GM18499 (cell line): ENCODE data around the gene ST6GALNAC6.
"Not testable (repeated sequence)": the region's sequence is repeated elsewhere in the genome, so short reads cannot be mapped to it uniquely, and the experiment has no call there.

Experiments used
- ATAC-seq: cut with Tn5 transposase; IDR thresholded peaks from one replicate; pipeline ENCODE4 v1.9.1; 2021; ENCODE audit warnings: moderate number of reproducible peaks; ENCODE audit not compliant: insufficient read depth, unreplicated experiment

Gene ST6GALNAC6

DNA sequence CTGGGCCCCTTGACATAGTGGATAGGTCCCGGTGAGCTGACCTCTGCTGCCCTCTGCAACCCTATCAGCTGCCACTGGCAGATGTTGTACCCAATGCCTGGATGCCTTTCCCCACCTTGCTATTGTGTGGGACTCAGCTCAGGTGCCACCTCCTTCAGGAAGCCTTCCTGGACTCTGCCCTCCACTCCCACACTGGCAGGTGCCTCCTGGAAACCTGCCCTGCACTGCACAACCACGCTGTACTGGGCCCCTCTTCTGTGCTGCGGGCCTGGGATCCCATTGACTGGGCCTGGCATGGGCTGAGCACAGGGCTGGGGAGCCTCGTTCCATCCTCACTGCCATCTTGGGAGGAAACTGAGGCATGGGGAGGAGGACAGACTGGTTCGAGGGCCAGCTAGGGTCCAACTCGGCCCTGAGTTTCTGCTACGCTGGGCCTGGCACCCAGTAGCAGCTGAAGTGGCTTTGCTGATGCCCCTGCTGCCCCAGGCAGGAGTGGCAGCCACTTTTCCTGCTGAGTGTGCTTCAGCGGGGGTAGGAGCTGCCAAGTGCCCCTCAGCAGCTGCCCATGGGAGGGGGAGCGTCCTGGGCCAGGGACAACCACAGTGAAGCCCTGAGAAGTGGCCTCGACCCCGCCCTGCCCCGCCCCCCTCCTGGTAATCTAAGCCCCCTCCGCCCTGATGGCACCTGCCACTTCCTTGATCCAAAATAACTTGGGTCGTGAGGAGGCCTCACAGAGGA is 23.2 kb downstream of the ST6GALNAC6 start:
- no peak for ATAC-seq

DNA sequence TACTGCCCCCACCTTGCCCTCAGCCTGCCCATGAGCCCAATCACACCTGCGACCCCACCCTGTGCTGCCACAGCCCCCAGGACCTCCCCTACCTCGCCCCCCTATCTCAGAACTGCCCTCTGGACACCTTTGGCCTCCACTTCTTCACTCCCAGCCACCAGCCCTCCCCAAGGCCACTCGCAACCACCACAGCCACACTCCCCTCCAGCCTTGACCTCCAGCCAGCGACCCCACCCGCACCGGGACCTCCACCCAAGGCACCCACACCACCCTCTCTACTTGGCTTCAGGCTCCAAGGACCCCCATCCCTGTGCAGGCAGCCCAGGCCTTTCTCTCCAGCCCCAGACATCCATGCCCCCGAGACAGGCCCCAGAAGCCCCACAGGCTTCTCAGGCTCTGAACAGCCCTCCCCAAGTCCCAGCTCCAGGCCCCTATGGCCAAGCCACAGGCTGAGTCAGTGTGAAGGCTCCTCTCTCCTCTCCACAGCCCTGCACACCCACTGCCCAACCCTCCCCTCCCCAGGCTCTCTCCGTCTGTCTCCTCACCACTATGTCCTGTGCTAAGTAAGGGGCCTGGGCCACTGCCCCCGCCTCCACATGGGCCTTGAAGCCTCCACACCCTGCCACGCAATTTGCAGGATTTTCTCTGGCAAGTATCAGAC is 24.0 kb downstream of the ST6GALNAC6 start:
- ATAC-seq = no peak

DNA sequence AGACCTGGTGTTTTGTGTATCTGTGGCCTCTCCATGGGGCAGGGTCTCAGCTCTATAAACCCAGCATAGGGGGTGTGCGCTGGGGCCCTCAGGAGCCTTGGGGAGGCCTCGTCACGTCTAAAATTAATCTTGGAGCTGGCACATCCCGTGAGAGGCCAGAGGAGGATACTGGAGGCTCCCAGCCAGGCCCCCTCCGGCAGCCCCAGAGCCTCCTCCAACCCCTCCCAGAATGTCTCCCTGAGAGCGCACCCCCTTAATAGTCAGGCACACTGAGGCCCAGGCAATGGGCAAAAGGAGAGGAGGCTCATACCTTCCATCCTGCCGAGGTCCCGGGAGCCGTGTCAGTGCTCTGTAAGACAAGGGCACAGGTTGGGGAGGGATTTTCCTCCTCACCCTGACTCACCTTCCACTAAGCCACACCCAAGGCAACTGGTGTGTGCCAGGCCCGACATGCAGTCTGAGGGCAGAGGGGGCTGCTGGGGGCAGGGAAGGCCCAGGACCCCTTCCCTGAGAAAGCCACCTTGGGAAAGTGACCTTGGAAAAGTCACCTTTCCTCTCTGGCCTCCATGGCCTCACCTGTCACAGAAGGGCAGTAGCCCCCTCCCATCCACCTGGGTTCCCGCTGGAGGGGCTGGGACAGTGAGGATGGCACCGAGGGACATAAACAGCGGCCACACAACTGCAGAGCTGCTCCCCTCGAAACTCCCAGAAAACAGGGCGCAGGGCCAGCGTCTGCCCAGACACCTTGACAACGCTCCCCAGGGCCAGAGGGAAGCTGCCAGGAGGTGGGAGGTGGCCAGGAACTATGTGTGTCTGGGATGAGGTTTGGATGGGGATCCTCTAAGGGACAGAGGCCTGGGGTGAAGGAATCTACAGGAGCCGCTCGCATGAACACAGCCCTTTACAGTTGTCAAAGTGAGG is 24.8 kb downstream of the ST6GALNAC6 start:
- ATAC-seq = no peak

DNA sequence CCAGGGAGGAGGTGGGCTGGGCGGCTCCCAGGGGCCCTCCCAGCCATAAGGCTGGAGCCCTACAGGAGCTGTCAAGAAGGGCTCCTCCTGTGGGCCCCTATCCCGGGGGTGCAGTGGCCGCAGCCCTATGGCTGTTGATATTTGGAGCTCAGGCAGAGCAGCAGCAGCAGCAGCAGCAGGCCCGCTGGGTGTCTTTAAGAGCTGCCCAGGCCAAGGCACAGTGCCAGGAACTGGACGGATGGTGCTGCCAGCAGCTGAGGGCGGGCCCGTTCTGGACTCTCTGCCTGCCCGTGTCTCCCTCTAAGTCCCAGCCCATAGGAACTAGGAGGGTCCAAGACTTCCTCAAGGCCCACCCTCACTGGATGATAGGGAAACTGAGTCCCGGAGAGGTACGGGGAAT is 25.5 kb downstream of the ST6GALNAC6 start:
- no peak for ATAC-seq

DNA sequence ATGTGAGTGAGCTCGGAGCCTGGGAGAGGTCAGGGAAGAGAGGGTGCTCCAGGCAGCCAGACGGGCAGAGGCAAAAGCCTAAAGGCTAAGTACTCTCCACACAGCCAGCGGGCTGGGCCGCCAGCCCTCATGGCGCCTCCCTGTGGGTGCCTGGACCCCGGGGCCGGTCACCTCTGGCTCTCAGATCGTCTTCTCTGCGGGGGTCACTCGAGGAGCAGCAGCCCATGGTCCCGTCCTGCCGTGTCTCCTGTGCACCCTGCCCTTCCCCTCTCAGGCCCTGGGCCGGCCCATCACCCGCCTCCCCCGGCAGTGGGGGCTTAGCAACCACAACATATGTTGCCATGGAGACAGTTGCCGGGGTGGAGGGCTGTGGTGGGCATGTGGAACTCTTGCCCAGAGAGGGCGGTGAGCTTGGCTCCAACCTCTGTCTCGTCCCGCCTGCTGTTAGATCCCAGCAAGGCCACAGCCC is 26.1 kb downstream of the ST6GALNAC6 start:
- no peak for ATAC-seq

DNA sequence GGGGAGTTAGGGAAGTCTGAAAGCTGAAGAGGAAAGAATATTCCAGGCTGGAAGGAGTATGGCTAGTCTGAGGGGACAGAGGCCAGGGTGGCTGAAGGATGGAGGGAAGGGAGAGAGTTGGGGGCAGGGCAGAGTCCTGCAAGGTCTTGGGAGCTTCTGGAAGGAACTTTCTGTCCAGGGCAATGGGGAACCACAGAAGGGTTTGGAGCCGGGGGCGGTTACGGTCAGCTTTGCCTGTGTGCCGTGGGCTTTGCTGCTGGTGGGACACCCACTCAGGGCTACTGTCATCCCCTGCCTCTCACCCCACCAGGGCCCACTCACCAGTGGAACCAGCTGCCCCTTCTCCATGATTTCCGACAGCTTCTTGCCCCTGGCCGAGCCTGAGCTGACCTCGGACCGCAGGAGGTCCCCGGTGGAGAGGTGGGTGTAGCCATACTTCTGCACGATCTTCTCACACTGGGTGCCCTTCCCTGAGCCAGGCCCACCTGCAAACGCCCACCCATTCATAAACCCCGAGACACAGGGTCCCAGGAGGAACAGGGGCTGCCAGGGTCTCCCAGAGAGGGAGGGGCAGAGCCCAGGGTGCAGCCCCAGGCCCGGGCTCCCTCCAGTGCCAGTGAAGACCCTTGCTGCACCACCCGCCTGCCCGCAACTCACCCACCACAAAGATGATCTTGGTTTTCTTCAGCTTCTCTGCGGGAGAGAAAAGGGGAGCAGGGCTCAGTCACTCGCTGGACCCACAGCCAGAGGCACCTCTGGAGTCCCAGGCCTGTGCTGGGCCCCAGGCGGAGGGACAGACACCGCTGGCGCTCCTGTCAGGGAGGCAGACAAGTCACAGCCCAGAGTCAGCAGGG is 26.8 kb downstream of the ST6GALNAC6 start:
- no peak for ATAC-seq

DNA sequence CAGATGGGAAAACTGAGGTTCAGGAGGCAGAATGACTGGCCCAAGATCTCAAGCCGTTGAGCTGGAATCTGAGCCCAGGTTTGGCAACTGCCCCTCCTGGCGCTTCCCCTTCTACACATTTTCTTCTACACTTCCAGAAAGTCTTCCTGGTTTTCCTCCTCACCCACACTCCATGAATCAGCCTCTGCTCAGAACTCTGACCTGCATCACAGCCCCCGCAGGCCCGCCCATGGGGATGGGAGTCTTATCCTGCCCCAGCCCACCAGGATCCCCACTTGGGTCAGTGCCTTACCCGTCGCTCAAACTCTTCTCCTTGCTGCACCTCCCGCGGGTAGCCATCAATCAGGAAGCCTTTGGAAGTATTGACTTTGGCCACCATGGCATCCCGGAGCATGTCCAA is 27.9 kb downstream of the ST6GALNAC6 start:
- ATAC-seq = no peak

DNA sequence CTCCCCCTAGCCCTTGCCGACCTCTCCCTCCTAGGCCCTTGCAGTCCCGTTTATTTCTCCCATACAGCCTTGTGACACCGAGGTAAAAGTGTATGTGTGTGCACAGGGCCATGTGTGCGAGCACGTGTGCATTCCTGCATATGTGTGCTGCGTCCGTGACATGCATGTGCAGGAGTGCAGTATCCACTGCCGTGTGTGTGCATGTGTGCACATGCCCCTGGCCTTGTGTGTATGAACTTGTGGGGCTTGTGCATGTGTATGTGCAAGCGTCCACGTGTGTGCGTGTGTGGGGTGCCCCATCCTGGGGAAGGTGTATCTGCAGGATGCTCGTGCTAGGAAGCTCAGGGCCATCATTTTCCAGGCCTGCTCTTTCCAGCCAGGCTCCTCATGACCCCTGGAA is 28.5 kb downstream of the ST6GALNAC6 start:
- no peak for ATAC-seq

DNA sequence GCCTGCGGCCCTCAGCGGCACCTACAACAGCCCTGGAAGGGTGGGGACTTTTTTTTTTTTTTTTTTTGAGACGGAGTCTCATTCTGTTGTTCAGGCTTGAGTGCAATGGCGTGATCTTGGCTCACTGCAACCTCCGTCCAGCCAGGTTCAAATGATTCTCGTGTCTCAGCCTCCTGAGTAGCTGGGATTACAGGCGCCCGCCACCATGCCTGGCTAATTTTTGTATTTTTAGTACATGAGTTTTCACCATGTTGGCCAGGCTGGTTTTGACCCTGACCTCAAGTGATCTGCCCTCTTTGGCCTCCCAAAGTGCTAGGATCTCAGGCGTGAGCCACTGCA is 29.3 kb downstream of the ST6GALNAC6 start:
- not testable (repeated sequence) for ATAC-seq

DNA sequence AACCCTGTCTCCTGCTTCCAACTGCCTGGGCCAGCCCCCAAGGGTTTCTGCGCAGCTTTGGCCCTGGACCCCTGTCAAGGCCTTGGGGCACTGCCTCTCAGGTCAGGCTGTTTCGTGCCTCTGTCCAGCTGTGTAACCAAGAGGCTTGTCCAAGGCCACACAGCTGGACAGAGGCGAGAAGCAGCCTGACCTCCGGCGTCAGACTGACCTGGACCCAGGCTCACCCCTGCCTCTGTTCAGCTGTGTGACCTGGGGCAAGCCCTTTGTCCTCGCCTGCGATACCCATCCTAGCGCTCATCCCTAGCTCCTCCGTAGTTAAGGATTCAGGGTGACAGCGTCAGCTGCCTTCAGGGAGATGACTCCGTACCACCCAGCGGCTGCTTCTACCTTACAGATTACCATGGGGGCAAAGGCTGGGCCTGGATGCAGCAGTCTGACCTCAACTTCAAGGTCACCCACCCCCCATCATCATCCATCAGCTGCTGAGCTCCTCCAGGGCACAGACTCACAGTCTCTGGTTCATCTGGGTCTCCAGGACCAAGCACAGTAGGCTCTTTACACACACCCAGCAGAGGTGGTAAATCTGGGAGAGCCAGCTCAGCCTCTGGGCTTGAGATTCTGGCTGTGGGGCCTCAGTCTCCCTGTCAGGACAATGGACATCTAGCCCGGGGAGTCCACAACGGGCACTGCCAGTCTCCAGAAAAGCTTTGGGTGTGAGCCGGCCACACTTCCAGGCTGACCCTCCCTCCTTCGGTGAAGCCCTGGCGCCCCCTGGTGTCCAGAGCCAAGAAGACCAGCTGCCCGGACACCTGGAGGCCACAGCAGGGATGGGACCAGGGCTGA is 29.9 kb downstream of the ST6GALNAC6 start:
- ATAC-seq = no peak

DNA sequence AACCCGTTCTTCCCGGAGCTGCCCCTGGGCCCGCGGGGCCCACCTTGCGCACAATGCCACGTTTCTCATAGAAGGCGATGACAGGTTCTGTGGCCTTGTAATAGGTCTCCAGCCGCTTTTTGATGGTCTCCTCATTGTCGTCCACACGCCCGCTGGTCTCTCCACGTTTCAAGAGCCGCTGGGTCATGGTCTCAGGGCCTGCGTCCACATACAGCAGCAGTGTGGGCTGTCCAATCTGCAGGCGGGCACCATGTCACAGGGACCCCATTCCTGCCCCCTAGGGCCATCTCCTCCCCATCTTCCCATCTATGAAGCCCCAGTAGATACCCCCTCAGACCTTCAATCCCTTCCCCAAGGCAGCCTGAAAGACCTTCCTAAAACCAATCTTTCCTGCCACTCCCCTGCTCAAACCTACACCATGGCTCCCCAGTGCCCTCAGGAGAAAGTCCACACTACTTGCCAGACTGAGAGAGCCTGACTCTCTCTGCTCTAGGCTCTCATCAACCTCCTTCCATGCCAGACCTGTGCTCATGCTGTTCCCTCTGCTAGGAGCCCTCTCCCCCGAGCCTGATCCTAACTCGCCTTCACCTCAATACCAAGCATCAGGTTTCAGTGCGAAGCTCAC is 31.0 kb downstream of the ST6GALNAC6 start:
- ATAC-seq = no peak

DNA sequence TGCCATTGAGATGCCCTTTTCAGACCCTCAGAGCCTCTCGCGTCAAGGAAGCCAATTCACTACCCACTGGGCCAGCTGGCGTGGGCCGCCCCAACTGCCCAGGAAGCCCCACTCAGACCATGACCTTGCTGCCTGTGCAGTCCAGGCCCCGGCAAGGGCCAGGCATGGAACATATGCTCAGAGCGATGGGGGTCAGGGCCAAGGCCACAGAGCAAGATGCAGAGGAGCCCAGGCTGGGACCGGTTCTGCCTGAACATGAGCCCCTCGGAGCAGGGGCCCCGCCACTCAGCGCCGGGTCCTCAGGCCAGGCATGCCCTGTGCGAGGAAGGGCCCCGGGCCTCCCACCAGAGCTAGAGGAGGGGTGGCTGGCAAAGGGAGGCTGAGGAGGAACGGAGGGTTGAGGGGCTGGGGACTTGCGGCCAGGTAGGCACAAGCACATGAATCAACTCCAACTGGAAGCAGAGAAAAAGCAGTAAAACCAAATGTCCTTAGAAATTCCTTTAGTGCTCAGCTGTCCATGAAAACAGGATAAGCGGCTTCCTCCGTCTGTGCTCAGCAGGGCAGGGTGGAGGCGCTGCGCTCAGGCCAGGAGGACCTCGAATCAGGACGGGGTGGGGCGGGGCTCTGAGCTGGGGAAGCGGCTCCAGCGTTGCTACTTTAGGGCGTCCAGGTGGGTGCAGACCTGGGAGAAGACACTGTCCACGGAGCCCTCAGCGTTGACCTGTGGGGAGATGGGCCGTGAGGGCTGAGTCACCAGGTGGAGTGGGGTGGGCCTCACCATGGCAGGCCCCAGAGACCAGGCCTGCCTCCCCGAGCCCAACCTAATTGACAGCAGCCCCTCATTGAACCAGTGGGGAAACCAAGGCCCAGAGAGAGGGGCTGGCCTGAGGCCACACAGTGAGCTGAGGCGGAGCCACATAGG is 31.8 kb downstream of the ST6GALNAC6 start:
- no peak for ATAC-seq

DNA sequence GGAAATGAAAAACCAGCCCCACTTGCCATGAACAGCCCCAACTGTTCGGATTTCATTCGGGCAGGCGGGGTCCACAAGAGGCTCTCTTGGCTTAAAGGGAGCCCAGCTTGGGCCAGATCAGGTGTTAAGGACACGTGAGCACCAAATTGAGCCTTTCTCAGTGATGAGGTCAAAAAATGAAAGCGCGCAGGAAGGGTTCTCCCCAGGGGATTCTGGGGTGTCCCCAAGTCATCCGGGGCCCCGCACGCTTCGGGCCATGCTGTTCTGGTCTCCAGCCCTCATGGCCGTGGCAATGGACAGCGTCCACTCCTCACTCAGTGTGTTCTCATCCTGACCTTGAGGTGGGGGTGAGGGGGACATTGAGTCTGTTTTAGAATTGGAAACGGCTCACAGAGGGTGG is 32.9 kb downstream of the ST6GALNAC6 start:
- no peak for ATAC-seq

DNA sequence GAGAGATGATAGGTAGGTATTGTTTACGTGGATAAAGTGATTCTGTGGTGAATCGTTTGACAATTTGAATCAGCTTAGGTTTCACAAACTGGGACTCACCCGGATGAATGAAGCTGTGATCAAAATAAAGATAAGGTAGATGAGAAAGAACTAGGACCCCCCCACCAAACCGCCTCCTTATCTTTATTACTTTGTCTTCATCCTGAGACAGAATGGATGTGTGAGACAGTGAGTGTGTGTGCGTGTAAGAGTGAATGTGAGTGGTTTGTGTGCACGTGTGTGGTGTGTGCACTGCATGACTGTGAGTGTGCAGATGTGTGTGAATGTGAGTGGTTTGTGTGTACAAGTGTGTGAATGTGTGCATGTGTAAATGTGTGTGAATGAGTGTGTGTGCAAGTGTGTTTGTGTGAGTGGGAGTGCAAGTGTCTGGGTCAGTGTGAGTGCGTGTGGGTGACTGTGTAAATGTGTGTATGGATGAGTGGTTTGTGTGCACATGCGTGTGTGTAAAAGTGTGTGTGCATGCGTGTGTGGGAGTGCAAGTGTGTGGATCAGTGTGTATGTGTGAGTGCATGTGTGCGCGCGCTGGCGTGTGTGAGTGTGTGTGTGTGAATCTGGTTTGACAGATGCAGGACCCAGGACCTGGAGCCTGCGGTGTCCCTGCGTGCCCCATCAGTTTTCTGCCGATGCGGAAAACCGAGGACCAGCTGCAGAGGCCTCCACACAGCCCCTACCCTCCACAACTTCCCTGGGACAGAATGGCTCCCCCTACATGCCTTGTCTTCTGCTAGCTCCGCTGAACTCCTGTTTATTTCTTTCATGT is 33.5 kb downstream of the ST6GALNAC6 start:
- ATAC-seq = no peak

DNA sequence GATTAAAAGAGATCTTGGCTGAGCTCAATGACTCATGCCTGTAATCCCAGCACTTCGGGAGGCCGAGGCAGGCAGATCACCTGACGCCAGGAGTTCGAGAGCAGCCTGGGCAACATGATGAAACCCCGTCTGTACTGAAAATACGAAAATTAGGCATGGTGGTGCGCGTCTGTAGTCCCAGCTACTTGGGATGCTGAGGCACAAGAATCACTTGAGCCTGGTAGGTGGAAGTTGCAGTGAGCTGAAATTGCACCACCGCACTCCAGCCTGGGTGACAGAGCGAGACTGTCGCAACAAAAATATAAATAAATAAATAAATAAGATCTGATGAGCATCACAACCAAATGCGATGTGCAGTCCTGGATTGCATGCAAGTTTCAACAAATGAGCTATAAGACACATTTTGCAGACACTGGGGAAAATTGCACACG is 36.2 kb downstream of the ST6GALNAC6 start:
- no peak for ATAC-seq

DNA sequence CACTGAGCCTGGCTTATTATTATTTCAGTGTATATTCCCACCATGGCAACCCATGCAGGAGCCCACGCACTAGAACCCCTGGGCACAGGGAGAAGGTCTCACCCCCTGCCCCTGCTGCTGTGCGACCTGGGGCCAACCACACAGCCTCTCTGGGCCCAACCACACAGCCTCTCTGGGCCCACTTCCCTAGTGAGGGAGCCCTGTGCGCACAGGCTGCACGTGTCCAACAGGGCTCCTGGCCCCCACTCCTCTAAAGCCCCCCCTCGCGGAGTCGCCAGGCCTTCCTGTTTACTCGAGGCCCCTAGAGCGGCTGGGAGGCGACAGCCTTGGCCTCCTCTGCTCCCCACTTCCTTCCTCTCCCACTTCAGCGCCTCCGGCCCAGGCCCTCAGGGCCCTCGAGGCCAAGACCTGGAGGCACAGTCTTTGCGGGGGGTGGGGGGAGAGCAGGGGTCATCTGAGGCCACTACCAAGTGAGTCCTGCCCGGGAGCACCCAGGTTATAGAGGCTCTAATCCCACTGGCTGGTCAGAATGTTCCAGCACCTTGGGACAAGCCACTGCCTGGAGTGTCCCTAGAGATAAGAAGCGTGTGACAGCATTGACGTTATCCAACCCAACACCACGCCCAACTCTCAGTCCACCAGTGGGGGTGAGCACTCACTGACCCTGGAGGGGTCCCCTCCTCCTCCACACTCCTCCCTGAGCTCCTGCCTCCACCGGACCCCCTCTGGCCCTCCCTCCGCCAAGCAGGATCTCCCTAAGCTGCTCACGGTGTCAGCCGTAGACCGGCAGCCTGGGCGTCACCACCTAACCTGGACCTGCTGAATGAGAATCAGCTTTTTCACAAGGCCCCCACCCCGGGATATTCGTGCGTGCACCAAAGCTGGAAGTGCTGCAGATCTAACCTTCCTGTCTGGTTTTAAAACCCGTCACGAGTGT is 37.1 kb downstream of the ST6GALNAC6 start:
- no peak for ATAC-seq
